Loucy (cell line): ENCODE data around the gene GALNT9.
"Not testable (repeated sequence)": the region's sequence is repeated elsewhere in the genome, so short reads cannot be mapped to it uniquely, and the experiment has no call there.

Experiments used
- EZH2phosphoT487 ChIP-seq: fragments of 200-600 bp; IDR thresholded peaks from 2 replicates; pipeline ENCODE4 v1.6.1; 2018; ENCODE audit warnings: antibody characterized with exemption, mild to moderate bottlenecking, moderate library complexity, borderline replicate concordance
- TF ChIP-seq, protein P1 (sequence below): fragments of 200-600 bp; sonication (generic); conservative IDR thresholded peaks from 2 replicates; pipeline ENCODE4 v1.5.1; 2014; ENCODE audit warnings: mild to moderate bottlenecking, antibody characterized with exemption, low read length

DNA sequence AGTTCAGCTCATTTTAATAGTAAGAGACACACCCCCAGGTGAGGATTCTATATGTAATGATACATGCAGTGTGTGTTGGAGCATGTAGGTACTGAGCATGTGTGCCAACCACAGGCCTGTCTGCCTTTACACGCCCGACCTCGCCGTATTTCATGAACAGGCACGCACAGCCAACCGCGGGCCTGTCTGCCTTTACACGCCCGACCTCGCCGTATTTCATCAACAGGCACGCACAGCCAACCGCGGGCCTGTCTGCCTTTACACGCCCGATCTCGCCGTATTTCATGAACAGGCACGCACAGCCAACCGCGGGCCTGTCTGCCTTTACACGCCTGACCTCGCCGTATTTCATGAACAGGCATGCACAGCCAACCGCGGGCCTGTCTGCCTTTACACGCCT lies 63.6 kb downstream of the GALNT9 start:
- TF ChIP-seq, protein P1, sequence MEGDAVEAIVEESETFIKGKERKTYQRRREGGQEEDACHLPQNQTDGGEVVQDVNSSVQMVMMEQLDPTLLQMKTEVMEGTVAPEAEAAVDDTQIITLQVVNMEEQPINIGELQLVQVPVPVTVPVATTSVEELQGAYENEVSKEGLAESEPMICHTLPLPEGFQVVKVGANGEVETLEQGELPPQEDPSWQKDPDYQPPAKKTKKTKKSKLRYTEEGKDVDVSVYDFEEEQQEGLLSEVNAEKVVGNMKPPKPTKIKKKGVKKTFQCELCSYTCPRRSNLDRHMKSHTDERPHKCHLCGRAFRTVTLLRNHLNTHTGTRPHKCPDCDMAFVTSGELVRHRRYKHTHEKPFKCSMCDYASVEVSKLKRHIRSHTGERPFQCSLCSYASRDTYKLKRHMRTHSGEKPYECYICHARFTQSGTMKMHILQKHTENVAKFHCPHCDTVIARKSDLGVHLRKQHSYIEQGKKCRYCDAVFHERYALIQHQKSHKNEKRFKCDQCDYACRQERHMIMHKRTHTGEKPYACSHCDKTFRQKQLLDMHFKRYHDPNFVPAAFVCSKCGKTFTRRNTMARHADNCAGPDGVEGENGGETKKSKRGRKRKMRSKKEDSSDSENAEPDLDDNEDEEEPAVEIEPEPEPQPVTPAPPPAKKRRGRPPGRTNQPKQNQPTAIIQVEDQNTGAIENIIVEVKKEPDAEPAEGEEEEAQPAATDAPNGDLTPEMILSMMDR, result not testable (repeated sequence)
- not testable (repeated sequence) for TF ChIP-seq EZH2phosphoT487
